GM12892 (cell line): ENCODE measurements around the gene OR2V1.

Source experiments
- POLR2A ChIP-seq: IDR thresholded peaks from 2 replicates; pipeline ENCODE4 v1.6.1; 2011; ENCODE audit warnings: low read depth, low read length, control low read depth
- POLR2AphosphoS5 ChIP-seq: IDR thresholded peaks from 2 replicates; pipeline ENCODE4 v1.6.1; 2011; ENCODE audit warnings: low read depth, low read length, control low read depth

DNA sequence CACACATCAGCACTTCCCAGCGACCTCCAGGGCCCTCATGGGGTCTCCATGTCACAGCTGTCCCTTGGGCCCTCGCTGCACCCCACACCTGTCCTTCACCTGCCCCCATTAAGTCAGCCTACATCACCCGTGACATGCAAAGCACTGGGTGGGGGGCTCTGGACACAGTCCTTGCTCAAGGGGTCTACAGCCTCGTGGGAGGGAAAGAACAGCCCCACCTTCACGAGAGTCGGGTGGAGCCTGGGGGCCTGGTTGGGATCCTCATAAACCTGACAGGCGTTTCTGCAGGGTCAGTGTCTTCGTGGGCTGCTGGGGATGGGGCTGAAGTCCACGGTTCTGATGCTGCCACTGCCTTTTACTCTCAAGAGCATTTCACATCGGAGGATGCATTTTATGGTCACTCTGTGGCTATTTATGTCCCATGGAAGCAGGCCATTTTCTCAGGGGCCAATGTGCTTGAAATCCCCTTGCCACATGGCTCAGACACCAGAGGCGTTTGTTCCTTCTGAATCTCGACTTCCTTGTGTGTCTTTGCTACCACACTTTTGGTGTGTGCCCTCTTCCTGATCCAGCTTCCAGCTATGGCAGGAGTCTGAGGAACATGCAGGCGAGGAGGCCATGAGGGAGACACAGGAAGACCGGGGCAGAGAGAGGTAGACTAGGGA, at the start of gene OR2V1:
- TF ChIP-seq POLR2A (no peak), POLR2AphosphoS5 (no peak)
